HL-60 (cell line): ENCODE results near the gene CRABP1.

ENCODE experiments used
- DNase-seq, 2 experiments: peaks; one replicate each; pipeline ENCODE4 v3.0.0-alpha.2; 2010 to 2020; ENCODE audit warnings: low read depth in 1 of 2, low spot score in 1 of 2
- H3K27ac ChIP-seq: fragments of 250-450 bp; sonication (Bioruptor Pico); replicated peaks from 2 replicates; pipeline ENCODE4 v1.5.1; 2020; ENCODE audit warnings: mild to moderate bottlenecking, moderate library complexity
- H3K27me3 ChIP-seq: fragments of 250-450 bp; sonication (Bioruptor Pico); 2 replicates; pipeline ENCODE4 v1.5.1; 2021; ENCODE audit warnings: mild to moderate bottlenecking, moderate library complexity; ENCODE audit not compliant: insufficient read depth, poor library complexity, severe bottlenecking
- H3K4me3 ChIP-seq: replicated peaks from 2 replicates; pipeline ENCODE4 v1.5.1; 2011; ENCODE audit warnings: mild to moderate bottlenecking, control low read depth, low read length; ENCODE audit not compliant: insufficient read depth
- CTCF ChIP-seq: IDR thresholded peaks from one replicate; pipeline ENCODE4 v1.5.1; 2011; ENCODE audit warnings: low read length, control low read depth, inconsistent platforms; ENCODE audit not compliant: insufficient read depth
- GABPA ChIP-seq: IDR thresholded peaks from 2 replicates; pipeline ENCODE4 v1.6.1; 2012; ENCODE audit warnings: low read depth
- POLR2AphosphoS5 ChIP-seq: IDR thresholded peaks from 2 replicates; pipeline ENCODE4 v1.6.1; 2012; ENCODE audit warnings: low read depth
- REST ChIP-seq: IDR thresholded peaks from 2 replicates; pipeline ENCODE4 v1.6.1; 2012; ENCODE audit warnings: low read depth; ENCODE audit not compliant: insufficient replicate concordance
- SPI1 ChIP-seq: IDR thresholded peaks from 2 replicates; pipeline ENCODE4 v1.6.1; 2012; ENCODE audit warnings: low read depth, mild to moderate bottlenecking, borderline replicate concordance

Gene CRABP1

GRCh38 chr15:78312536-78312935 lies 27.6 kb upstream of the CRABP1 start:
- H3K27ac ChIP-seq = no peak overlapping the region
- H3K4me3 ChIP-seq = no peak overlapping the region
- no peaks in the 10 kb centered on the region for H3K27me3 ChIP-seq
- TF ChIP-seq GABPA (no peak), CTCF (no peak)
- DNase-seq = no peak

- no peak overlapping the region for H3K27ac ChIP-seq
- no peaks in the 10 kb centered on the region for H3K27me3 ChIP-seq
- H3K4me3 ChIP-seq = no peak overlapping the region
- no peak for DNase-seq
- TF ChIP-seq CTCF (no peak), REST (no peak), SPI1 (no peak), POLR2AphosphoS5 (no peak)
Measured at GRCh38 chr15:78312957-78313356, 27.2 kb upstream of the CRABP1 start.

GRCh38 chr15:78313383-78313782 lies 26.8 kb upstream of the CRABP1 start:
- no peaks in the 10 kb centered on the region for H3K27me3 ChIP-seq
- no peak overlapping the region for H3K4me3 ChIP-seq
- TF ChIP-seq SPI1 = no peak
- no peak for TF ChIP-seq CTCF
- TF ChIP-seq GABPA = no peak
- TF ChIP-seq REST = no peak
- TF ChIP-seq POLR2AphosphoS5 = no peak
- no peak for DNase-seq
- H3K27ac ChIP-seq = no peak overlapping the region

GRCh38 chr15:78314181-78314581 lies 26.0 kb upstream of the CRABP1 start:
- no peak for DNase-seq
- H3K27me3 ChIP-seq = no peaks in the 10 kb centered on the region
- no peak overlapping the region for H3K4me3 ChIP-seq
- no peak overlapping the region for H3K27ac ChIP-seq
- TF ChIP-seq REST (no peak), GABPA (no peak), POLR2AphosphoS5 (no peak), SPI1 (no peak), CTCF (no peak)
